Endodermal cell (in vitro differentiated cells): ENCODE results near the gene CPZ. TPM values are rescaled to one million over a fixed set of nuclear protein-coding genes. Genes with fewer than 3 reads are reported as not detected.

Experiments used
- DNase-seq: peaks from one replicate; pipeline ENCODE4 v3.0.0-alpha.2; 2017
- H3K27ac ChIP-seq: 2 replicates; pipeline ENCODE4 v1.5.1; 2013; ENCODE audit warnings: mild to moderate bottlenecking, low read depth, low read length, moderate library complexity
- H3K27me3 ChIP-seq: 2 replicates; pipeline ENCODE4 v1.6.1; 2013; ENCODE audit warnings: mild to moderate bottlenecking, low read length, moderate library complexity; ENCODE audit not compliant: insufficient read depth, control insufficient read depth, poor library complexity, severe bottlenecking
- H3K36me3 ChIP-seq: 2 replicates; pipeline ENCODE4 v1.7.0; 2013; ENCODE audit warnings: mild to moderate bottlenecking, low read length, moderate library complexity; ENCODE audit not compliant: control insufficient read depth, insufficient read depth
- H3K4me1 ChIP-seq: one replicate; pipeline ENCODE4 v1.7.0; 2013; ENCODE audit warnings: low read length; ENCODE audit not compliant: control insufficient read depth, insufficient read depth
- H3K4me3 ChIP-seq: 2 replicates; pipeline ENCODE4 v1.5.1; 2013; ENCODE audit warnings: mild to moderate bottlenecking, low read length, moderate library complexity
- H3K9ac ChIP-seq: 2 replicates; pipeline ENCODE4 v1.6.1; 2013; ENCODE audit warnings: mild to moderate bottlenecking, low read length, moderate library complexity; ENCODE audit not compliant: poor library complexity, severe bottlenecking; ENCODE audit errors: extremely low read depth
- H3K9me3 ChIP-seq: 2 replicates; pipeline ENCODE4 v1.6.1; 2013; ENCODE audit warnings: mild to moderate bottlenecking, low read length, moderate library complexity; ENCODE audit not compliant: control insufficient read depth
- H3K27ac Mint-ChIP-seq: 2 replicates; pipeline ENCODE4 v1.8.0; 2020; ENCODE audit warnings: mixed read lengths
- H3K27me3 Mint-ChIP-seq: 2 replicates; pipeline ENCODE4 v1.8.0; 2021; ENCODE audit warnings: mild to moderate bottlenecking, mixed read lengths; ENCODE audit not compliant: insufficient read depth
- H3K36me3 Mint-ChIP-seq: 2 replicates; pipeline ENCODE4 v1.8.0; 2020; ENCODE audit warnings: low read depth, mixed read lengths
- H3K4me1 Mint-ChIP-seq: 2 replicates; pipeline ENCODE4 v1.8.0; 2020; ENCODE audit warnings: mixed read lengths
- H3K4me3 Mint-ChIP-seq: 2 replicates; pipeline ENCODE4 v1.8.0; 2020; ENCODE audit warnings: mild to moderate bottlenecking, moderate library complexity, mixed read lengths
- H3K9me3 Mint-ChIP-seq: 2 replicates; pipeline ENCODE4 v1.8.0; 2020; ENCODE audit warnings: mild to moderate bottlenecking, mixed read lengths
- CTCF ChIP-seq: fragments of 200-600 bp; sonication (generic); conservative IDR thresholded peaks from 2 replicates; pipeline ENCODE4 v1.5.0; 2021; ENCODE audit warnings: antibody characterized with exemption, mild to moderate bottlenecking
- WGBS, 2 experiments: methylation state at CpG; one replicate each; pipeline versions ENCODE4 v1.1.5 to v1.1.7; 2013; ENCODE audit warnings: missing lambda C conversion rate in 2 of 2, mixed read lengths in 1 of 2; ENCODE audit not compliant: insufficient coverage in 1 of 2, insufficient read length in 1 of 2; 5-methylcytosine and 5-hydroxymethylcytosine counted together
- total RNA-seq, 2 donors: library from RNA; stranded (reverse); fragmentation: NEBNext Ultra II Directional in 1 of 2; extraction: Animal tissue kit (Norgen Biotek cat#: 25700) in 1 of 2; gene quantifications; 2 replicates in 1 of 2; 3 replicates in 1 of 2; pipeline ENCODE4 v1.2.1, GENCODE V29; 2021

The CPZ gene
- total RNA-seq, 2 donors from 2014 or later: 23.9 to 33.6 TPM

- Histone ChIP-seq H3K9me3 (no peaks in the 10 kb centered on the region), H3K9ac (no peak overlapping the region), H3K27ac (no peak overlapping the region), H3K4me1 (peaks cover 20% of the 10 kb centered on the region), H3K4me3 (no peak overlapping the region), H3K27me3 (no peaks in the 10 kb centered on the region), H3K36me3 (no peaks in the 10 kb centered on the region)
- no peak for TF ChIP-seq CTCF
- Mint-ChIP-seq H3K9me3 (no peaks in the 10 kb centered on the region), H3K27me3 (no peaks in the 10 kb centered on the region), H3K4me1 (peaks cover 36% of the 10 kb centered on the region), H3K27ac (no peak overlapping the region), H3K4me3 (no peak overlapping the region), H3K36me3 (no peaks in the 10 kb centered on the region)
- DNase-seq: no peak
- WGBS, 2 experiments: 95% methylated on average over 5 of the region's 5 CpGs
Measured at GRCh38 chr4:8555716-8556115, 36.8 kb upstream of the CPZ start.

- WGBS, 2 experiments: 82 to 88% methylated on average over 11 to 17 of the region's 17 CpGs
Measured at GRCh38 chr4:8556341-8557150, 36.0 kb upstream of the CPZ start.

More at GRCh38 chr4:8556341-8557150, 36.0 kb upstream of the CPZ start:
- no peaks in the 10 kb centered on the region for H3K9me3 ChIP-seq
- Mint-ChIP-seq H3K27ac (no peak overlapping the region), H3K4me1 (peaks cover 42% of the 10 kb centered on the region), H3K4me3 (no peak overlapping the region), H3K9me3 (no peaks in the 10 kb centered on the region), H3K36me3 (no peaks in the 10 kb centered on the region), H3K27me3 (no peaks in the 10 kb centered on the region)
- no peak for TF ChIP-seq CTCF
- no peak overlapping the region for H3K27ac ChIP-seq
- no peak overlapping the region for H3K4me3 ChIP-seq
- peaks cover 23% of the 10 kb centered on the region for H3K4me1 ChIP-seq
- no peaks in the 10 kb centered on the region for H3K36me3 ChIP-seq
- H3K9ac ChIP-seq: no peak overlapping the region
- H3K27me3 ChIP-seq: no peaks in the 10 kb centered on the region
- no peak for DNase-seq
